SK-N-MC (cell line): ENCODE data around the gene VSTM4.

ENCODE experiments used
- EZH2 ChIP-seq: fragments of 200-600 bp; sonication (generic); IDR thresholded peaks from one replicate; pipeline ENCODE4 v1.6.1; 2017; ENCODE audit warnings: antibody characterized with exemption
- FOXP2 ChIP-seq: optimal IDR thresholded peaks from 2 replicates; pipeline ENCODE3; 2011; ENCODE audit warnings: mild to moderate bottlenecking, moderate library complexity; ENCODE audit not compliant: insufficient read depth; ENCODE audit errors: extremely low read length, control extremely low read depth
- POLR2AphosphoS5 ChIP-seq: IDR thresholded peaks from 2 replicates; pipeline ENCODE4 v1.6.1; 2012; ENCODE audit warnings: mild to moderate bottlenecking, low read depth, low read length, borderline replicate concordance

DNA sequence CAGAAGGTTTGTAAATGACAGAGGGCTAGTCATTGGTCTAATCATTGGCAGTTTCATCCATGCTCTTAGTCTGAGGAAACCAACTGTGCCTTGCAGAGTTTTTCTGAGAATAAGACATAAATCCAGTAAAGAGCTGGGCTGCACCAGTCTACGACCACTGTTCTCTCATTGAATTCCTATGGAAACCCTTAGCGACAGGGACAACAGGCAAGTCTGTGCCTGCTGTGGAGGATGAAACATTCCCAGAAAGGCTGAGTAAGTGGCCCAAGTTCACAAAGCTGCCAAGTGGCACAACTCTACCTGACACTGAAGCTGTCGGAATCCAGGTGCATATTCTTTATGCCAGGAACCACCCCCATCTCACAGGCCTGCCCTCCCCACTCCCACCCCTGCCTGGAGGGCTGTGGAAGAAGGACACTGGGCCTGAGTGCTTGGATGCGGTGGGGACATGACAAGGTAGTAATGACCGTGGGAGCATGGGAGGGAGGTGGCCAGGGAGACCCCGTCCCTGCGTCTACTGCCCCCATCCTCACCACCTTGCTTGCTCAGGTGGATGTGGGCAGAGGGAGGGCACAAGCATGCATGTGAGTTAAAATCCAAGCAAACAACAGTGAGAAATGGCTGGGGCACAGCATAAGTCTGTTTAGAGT is 58.0 kb downstream of the VSTM4 start:
- TF ChIP-seq EZH2 (no peak), POLR2AphosphoS5 (no peak), FOXP2 (no peak)
